ENCODE measurements around the gene ROR1.

DNA sequence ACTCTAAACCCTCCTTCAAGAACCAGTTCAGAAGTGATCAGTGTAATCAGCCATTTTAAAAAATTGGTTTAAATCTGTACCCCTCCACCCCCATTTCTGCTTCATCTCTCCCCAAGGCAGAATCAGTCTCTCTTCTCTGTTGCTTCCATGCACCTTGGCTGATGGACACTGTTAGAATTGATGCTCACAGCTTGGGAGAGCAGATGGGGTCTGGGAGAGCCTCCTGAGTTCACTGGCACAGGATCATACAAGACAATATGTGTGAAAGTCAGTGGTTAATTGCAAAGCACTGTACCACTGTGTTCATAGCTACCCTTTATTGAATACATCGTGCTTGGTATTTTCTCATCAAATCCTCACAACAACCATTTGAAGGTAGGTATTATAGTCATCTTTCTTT is 140.9 kb downstream of the ROR1 start:
- TF ChIP-seq, protein P1, sequence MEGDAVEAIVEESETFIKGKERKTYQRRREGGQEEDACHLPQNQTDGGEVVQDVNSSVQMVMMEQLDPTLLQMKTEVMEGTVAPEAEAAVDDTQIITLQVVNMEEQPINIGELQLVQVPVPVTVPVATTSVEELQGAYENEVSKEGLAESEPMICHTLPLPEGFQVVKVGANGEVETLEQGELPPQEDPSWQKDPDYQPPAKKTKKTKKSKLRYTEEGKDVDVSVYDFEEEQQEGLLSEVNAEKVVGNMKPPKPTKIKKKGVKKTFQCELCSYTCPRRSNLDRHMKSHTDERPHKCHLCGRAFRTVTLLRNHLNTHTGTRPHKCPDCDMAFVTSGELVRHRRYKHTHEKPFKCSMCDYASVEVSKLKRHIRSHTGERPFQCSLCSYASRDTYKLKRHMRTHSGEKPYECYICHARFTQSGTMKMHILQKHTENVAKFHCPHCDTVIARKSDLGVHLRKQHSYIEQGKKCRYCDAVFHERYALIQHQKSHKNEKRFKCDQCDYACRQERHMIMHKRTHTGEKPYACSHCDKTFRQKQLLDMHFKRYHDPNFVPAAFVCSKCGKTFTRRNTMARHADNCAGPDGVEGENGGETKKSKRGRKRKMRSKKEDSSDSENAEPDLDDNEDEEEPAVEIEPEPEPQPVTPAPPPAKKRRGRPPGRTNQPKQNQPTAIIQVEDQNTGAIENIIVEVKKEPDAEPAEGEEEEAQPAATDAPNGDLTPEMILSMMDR (conservative IDR thresholded peaks at IDR 0.05; ENCODE audit: low read length) = no peak
- no peak for TF ChIP-seq EZH2phosphoT487 (IDR thresholded peaks at IDR 0.05; ENCODE audit: borderline replicate concordance, low read depth, low read length)

All from OCI-LY7 (cell line).